ENCODE results near the gene ACTN3.
"Not testable (repeated sequence)": the region's sequence is repeated elsewhere in the genome, so short reads cannot be mapped to it uniquely, and the experiment has no call there.

The ACTN3 gene

GRCh38 chr11:66566221-66566620, 19.5 kb downstream of the ACTN3 start:
- DNase-seq (ENCODE audit: low read depth), result no peak

- DNase-seq (ENCODE audit: low read depth), result no peak
These were observed 21.1 kb downstream of the ACTN3 start for GRCh38 chr11:66567787-66568123.

- DNase-seq (ENCODE audit: low read depth), result peak; percentile 44
These were observed 21.6 kb downstream of the ACTN3 start, which contains the start of gene CTSF for GRCh38 chr11:66568124-66568916. Gene CTSF (minus strand): TSS chr11:66568606. CDS start chr11:66568486, 120 bp downstream.

- no peak for DNase-seq (ENCODE audit: low read depth)
These were observed 22.4 kb downstream of the ACTN3 start for GRCh38 chr11:66569076-66569475.

- DNase-seq (ENCODE audit: low read depth), result no peak
These were observed 23.6 kb downstream of the ACTN3 start for GRCh38 chr11:66570079-66570849.

GRCh38 chr11:66570850-66571180, 24.1 kb downstream of the ACTN3 start:
- DNase-seq (ENCODE audit: low read depth), result no peak

GRCh38 chr11:66579017-66579606, 32.4 kb downstream of the ACTN3 start:
- DNase-seq (ENCODE audit: low read depth), result peak; percentile 70

- no peak for DNase-seq (ENCODE audit: low read depth)
These were observed 34.1 kb downstream of the ACTN3 start for GRCh38 chr11:66580803-66581202.

GRCh38 chr11:66581261-66581660, 34.6 kb downstream of the ACTN3 start:
- DNase-seq (ENCODE audit: low read depth), result no peak

GRCh38 chr11:66582565-66583147, 36.0 kb downstream of the ACTN3 start:
- DNase-seq (ENCODE audit: low read depth), result not testable (repeated sequence)

GRCh38 chr11:66585447-66585846, 38.7 kb downstream of the ACTN3 start:
- not testable (repeated sequence) for DNase-seq (ENCODE audit: low read depth)

- DNase-seq (ENCODE audit: low read depth), result no peak
These were observed 39.4 kb downstream of the ACTN3 start for GRCh38 chr11:66586136-66586535.

GRCh38 chr11:66589315-66589714, 42.6 kb downstream of the ACTN3 start:
- DNase-seq (ENCODE audit: low read depth), result not testable (repeated sequence)

GRCh38 chr11:66589996-66590675, 43.4 kb downstream of the ACTN3 start:
- no peak for DNase-seq (ENCODE audit: low read depth)

- no peak for DNase-seq (ENCODE audit: low read depth)
These were observed 44.5 kb downstream of the ACTN3 start for GRCh38 chr11:66591175-66591574.

- peak; percentile 97 for DNase-seq (ENCODE audit: low read depth)
These were observed 46.0 kb downstream of the ACTN3 start, which contains the start of the genes CCDC87 and CCS for GRCh38 chr11:66592457-66593302. Gene CCDC87 (minus strand): TSS chr11:66593063. CDS start chr11:66593015, 48 bp downstream. Gene CCS (plus strand): TSS chr11:66593185. CDS start chr11:66593262, 77 bp downstream.

- DNase-seq (ENCODE audit: low read depth), result no peak
These were observed 46.6 kb downstream of the ACTN3 start for GRCh38 chr11:66593303-66593635.

- no peak for DNase-seq (ENCODE audit: low read depth)
These were observed 46.9 kb downstream of the ACTN3 start for GRCh38 chr11:66593650-66594049.

GRCh38 chr11:66595245-66595904, 48.7 kb downstream of the ACTN3 start:
- no peak for DNase-seq (ENCODE audit: low read depth)

GRCh38 chr11:66598993-66599392, 52.3 kb downstream of the ACTN3 start:
- DNase-seq (ENCODE audit: low read depth), result no peak
